Upper lobe of left lung (tissue), 4 donors: ENCODE results near the gene GPS2.

Source experiments
- EP300 ChIP-seq, 4 donors: sonication (generic); formaldehyde crosslinking; IDR thresholded peaks; one replicate each; pipeline ENCODE4 v1.5.1; 2017; ENCODE audit warnings: antibody characterized with exemption in 4 of 4, control low read depth in 2 of 4
- TF ChIP-seq, protein P1 (sequence below), 6 experiments: fragments of 450-650 bp in 4 of 6; fragments of 200-600 bp in 2 of 6; sonication (generic) in 2 of 6; IDR thresholded peaks; one replicate each; pipeline ENCODE4 v1.5.1; 2016 to 2019; ENCODE audit warnings: antibody characterized with exemption in 6 of 6

DNA sequence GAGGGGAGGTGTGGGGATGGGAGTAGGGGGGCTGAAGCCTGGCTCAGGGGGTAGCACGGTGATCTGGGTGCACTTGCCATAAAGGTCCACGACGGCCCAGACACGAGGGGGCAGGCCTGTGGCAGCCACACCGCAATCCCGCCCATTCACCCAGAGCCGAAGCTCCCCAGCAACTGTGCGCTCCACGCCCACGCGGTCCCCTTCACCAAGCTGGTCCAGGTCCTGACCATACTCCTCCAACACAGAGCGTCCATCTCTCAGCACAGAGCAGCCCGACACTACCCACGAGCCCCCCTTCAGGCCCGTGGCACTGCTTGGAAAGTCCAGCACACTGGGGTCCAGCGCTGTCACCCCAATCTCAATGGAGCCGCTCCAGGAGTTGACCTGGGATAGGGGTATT is 12.3 kb upstream of the GPS2 start:
- TF ChIP-seq, protein P1, sequence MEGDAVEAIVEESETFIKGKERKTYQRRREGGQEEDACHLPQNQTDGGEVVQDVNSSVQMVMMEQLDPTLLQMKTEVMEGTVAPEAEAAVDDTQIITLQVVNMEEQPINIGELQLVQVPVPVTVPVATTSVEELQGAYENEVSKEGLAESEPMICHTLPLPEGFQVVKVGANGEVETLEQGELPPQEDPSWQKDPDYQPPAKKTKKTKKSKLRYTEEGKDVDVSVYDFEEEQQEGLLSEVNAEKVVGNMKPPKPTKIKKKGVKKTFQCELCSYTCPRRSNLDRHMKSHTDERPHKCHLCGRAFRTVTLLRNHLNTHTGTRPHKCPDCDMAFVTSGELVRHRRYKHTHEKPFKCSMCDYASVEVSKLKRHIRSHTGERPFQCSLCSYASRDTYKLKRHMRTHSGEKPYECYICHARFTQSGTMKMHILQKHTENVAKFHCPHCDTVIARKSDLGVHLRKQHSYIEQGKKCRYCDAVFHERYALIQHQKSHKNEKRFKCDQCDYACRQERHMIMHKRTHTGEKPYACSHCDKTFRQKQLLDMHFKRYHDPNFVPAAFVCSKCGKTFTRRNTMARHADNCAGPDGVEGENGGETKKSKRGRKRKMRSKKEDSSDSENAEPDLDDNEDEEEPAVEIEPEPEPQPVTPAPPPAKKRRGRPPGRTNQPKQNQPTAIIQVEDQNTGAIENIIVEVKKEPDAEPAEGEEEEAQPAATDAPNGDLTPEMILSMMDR (IDR thresholded peaks at IDR 0.05), result no peak
- no peak for TF ChIP-seq EP300 (IDR thresholded peaks at IDR 0.05)
